Trophoblast cell (in vitro differentiated cells and primary cell): ENCODE results near the gene RBCK1.
"Not testable (repeated sequence)": the region's sequence is repeated elsewhere in the genome, so short reads cannot be mapped to it uniquely, and the experiment has no call there.

Experiments used
- DNase-seq, 2 donors: peaks; one replicate each; pipeline ENCODE4 v3.0.0-alpha.2; 2016
- H2AFZ ChIP-seq: 2 replicates; pipeline ENCODE4 v1.6.1; 2013; ENCODE audit warnings: low read length, moderate library complexity, mild to moderate bottlenecking; ENCODE audit not compliant: insufficient read depth, poor library complexity
- H2AK5ac ChIP-seq: 2 replicates; pipeline ENCODE4 v1.6.1; 2013; ENCODE audit warnings: mild to moderate bottlenecking, low read length
- H2BK120ac ChIP-seq: 2 replicates; pipeline ENCODE4 v1.6.1; 2013; ENCODE audit warnings: low read length, mild to moderate bottlenecking, moderate library complexity; ENCODE audit not compliant: insufficient read depth, poor library complexity
- H2BK12ac ChIP-seq: 2 replicates; pipeline ENCODE4 v1.6.1; 2013; ENCODE audit warnings: mild to moderate bottlenecking, low read length, moderate library complexity
- H2BK5ac ChIP-seq: 2 replicates; pipeline ENCODE4 v1.6.1; 2013; ENCODE audit warnings: low read length, low read depth, moderate library complexity, mild to moderate bottlenecking; ENCODE audit not compliant: poor library complexity
- H3K14ac ChIP-seq: 2 replicates; pipeline ENCODE4 v1.6.1; 2013; ENCODE audit warnings: mild to moderate bottlenecking, low read length
- H3K18ac ChIP-seq: 2 replicates; pipeline ENCODE4 v1.6.1; 2013; ENCODE audit warnings: mild to moderate bottlenecking, low read length
- H3K23ac ChIP-seq: 2 replicates; pipeline ENCODE4 v1.6.1; 2013; ENCODE audit warnings: low read length
- H3K27ac ChIP-seq: 2 replicates; pipeline ENCODE4 v1.5.1; 2013; ENCODE audit warnings: low read depth, mild to moderate bottlenecking, inconsistent platforms, low read length, moderate library complexity
- H3K27me3 ChIP-seq: 2 replicates; pipeline ENCODE4 v1.6.1; 2013; ENCODE audit warnings: inconsistent platforms, mild to moderate bottlenecking, low read length, moderate library complexity; ENCODE audit not compliant: insufficient read depth
- H3K36me3 ChIP-seq, 2 experiments: 1 replicate in 1 of 2; 2 replicates in 1 of 2; pipeline ENCODE4 v1.6.1; 2013; ENCODE audit warnings: low read length in 2 of 2, mild to moderate bottlenecking in 2 of 2, moderate library complexity in 1 of 2; ENCODE audit not compliant: insufficient read depth in 2 of 2, control insufficient read depth in 1 of 2
- H3K4ac ChIP-seq: 2 replicates; pipeline ENCODE4 v1.6.1; 2013; ENCODE audit warnings: low read depth, mild to moderate bottlenecking, low read length, moderate library complexity
- H3K4me1 ChIP-seq, 2 experiments: 1 replicate in 1 of 2; 2 replicates in 1 of 2; pipeline ENCODE4 v1.6.1; 2013; ENCODE audit warnings: low read length in 2 of 2, mild to moderate bottlenecking in 2 of 2, moderate library complexity in 1 of 2; ENCODE audit not compliant: insufficient read depth in 2 of 2, control insufficient read depth in 1 of 2
- H3K4me2 ChIP-seq: 2 replicates; pipeline ENCODE4 v1.6.1; 2013; ENCODE audit warnings: inconsistent platforms, mild to moderate bottlenecking, low read length, moderate library complexity
- H3K4me3 ChIP-seq: 2 replicates; pipeline ENCODE4 v1.5.1; 2013; ENCODE audit warnings: mild to moderate bottlenecking, low read depth, low read length, inconsistent platforms
- H3K79me1 ChIP-seq: one replicate; pipeline ENCODE4 v1.6.1; 2013; ENCODE audit warnings: low read length
- H3K79me2 ChIP-seq: 2 replicates; pipeline ENCODE4 v1.6.1; 2013; ENCODE audit warnings: low read length, mild to moderate bottlenecking; ENCODE audit not compliant: control insufficient read depth, insufficient read depth, poor library complexity
- H3K9ac ChIP-seq: 2 replicates; pipeline ENCODE4 v1.6.1; 2013; ENCODE audit warnings: mild to moderate bottlenecking, low read length
- H3K9me3 ChIP-seq: 2 replicates; pipeline ENCODE4 v1.6.1; 2013; ENCODE audit warnings: low read depth, mild to moderate bottlenecking, control low read depth, inconsistent platforms, low read length; ENCODE audit not compliant: insufficient read depth
- H4K12ac ChIP-seq: 2 replicates; pipeline ENCODE4 v1.6.1; 2013; ENCODE audit warnings: low read depth, mild to moderate bottlenecking, low read length, moderate library complexity
- H4K8ac ChIP-seq: 2 replicates; pipeline ENCODE4 v1.6.1; 2013; ENCODE audit warnings: low read depth, mild to moderate bottlenecking, low read length, moderate library complexity
- H4K91ac ChIP-seq: one replicate; pipeline ENCODE4 v1.6.1; 2013; ENCODE audit warnings: low read depth, mild to moderate bottlenecking, low read length, moderate library complexity
- WGBS: extraction: QIAGEN DNeasy Blood & Tissue Kit; methylation state at CpG from one replicate; pipeline ENCODE4 v1.1.7; 2013; ENCODE audit warnings: missing lambda C conversion rate; ENCODE audit not compliant: insufficient read length, insufficient coverage; ENCODE audit errors: extremely low coverage; 5-methylcytosine and 5-hydroxymethylcytosine counted together

RBCK1 gene

GRCh38 chr20:452021-452420 is 43.9 kb downstream of the RBCK1 start:
- H3K23ac ChIP-seq, H3K4me1 ChIP-seq, H2AK5ac ChIP-seq, H3K79me1 ChIP-seq, H4K12ac ChIP-seq, H3K27me3 ChIP-seq, H2BK12ac ChIP-seq, H3K9me3 ChIP-seq, H3K79me2 ChIP-seq, H4K8ac ChIP-seq, H3K4me3 ChIP-seq, H3K27ac ChIP-seq, H3K9ac ChIP-seq, H3K4me2 ChIP-seq, DNase-seq, H2AFZ ChIP-seq, H3K14ac ChIP-seq: not testable (repeated sequence)
- peak overlapping the region; percentile 6 for H4K91ac ChIP-seq
- H2BK5ac ChIP-seq = peak overlapping the region; percentile 33
- peak overlapping the region; percentile 64 for H3K4ac ChIP-seq
- H3K36me3 ChIP-seq = peaks cover 4 to 14% of the 10 kb centered on the region in 2 experiments
- WGBS = no CpG with 5 or more reads among the region's 11 CpGs
- H2BK120ac ChIP-seq = peak overlapping the region; percentile 22
- H3K18ac ChIP-seq = peak overlapping the region; percentile 61

GRCh38 chr20:454951-455350 is 46.9 kb downstream of the RBCK1 start:
- H3K18ac ChIP-seq = no peak overlapping the region
- peaks cover 5% of the 10 kb centered on the region for H3K79me2 ChIP-seq
- peaks cover 5 to 13% of the 10 kb centered on the region in 2 experiments for H3K36me3 ChIP-seq
- no CpG with 5 or more reads among the region's 3 CpGs for WGBS
- H3K27ac ChIP-seq = no peak overlapping the region
- H4K8ac ChIP-seq = no peak overlapping the region
- H3K27me3 ChIP-seq = no peaks in the 10 kb centered on the region
- H2AK5ac ChIP-seq = no peak overlapping the region
- no peak overlapping the region for H3K14ac ChIP-seq
- H3K9me3 ChIP-seq = no peaks in the 10 kb centered on the region
- H3K4me2 ChIP-seq = no peak overlapping the region
- H2BK12ac ChIP-seq = no peak overlapping the region
- H3K4me1 ChIP-seq = peaks cover 0 to 7% of the 10 kb centered on the region in 2 experiments
- H3K9ac ChIP-seq = no peak overlapping the region
- H3K4ac ChIP-seq = no peak overlapping the region
- no peak overlapping the region for H4K91ac ChIP-seq
- H4K12ac ChIP-seq = no peak overlapping the region
- DNase-seq = peak; percentile 61 to 83
- no peak overlapping the region for H2BK5ac ChIP-seq
- no peak overlapping the region for H3K4me3 ChIP-seq
- no peak overlapping the region for H3K23ac ChIP-seq
- H3K79me1 ChIP-seq = no peaks in the 10 kb centered on the region
- no peak overlapping the region for H2BK120ac ChIP-seq
- no peak overlapping the region for H2AFZ ChIP-seq

DNA sequence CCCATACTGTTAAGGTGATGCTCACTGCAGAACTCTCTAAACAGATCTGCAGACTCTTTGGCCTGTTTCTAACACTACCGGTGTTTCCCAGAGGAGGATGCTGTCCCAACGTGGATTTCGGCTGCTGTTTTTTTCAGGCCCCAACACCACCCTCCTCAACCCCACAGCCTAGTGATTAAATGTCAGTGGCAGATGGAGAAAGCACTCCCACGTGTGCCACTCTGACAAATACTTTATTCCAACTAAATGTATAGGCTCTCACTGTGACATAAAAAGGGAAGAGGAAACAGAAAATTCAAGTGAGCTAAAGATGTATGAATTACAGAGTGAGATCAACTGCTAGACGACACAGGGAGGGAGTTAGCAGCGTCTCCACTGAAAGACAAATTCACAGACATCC is 50.7 kb downstream of the RBCK1 start:
- no CpG with 5 or more reads among the region's 6 CpGs for WGBS
- Histone ChIP-seq H3K14ac (no peak overlapping the region), H2BK120ac (no peak overlapping the region), H2BK5ac (no peak overlapping the region), H3K79me1 (peaks cover 10% of the 10 kb centered on the region), H3K18ac (no peak overlapping the region), H3K36me3 (peaks cover 3 to 5% of the 10 kb centered on the region in 2 experiments), H4K91ac (no peak overlapping the region), H4K8ac (no peak overlapping the region), H3K27ac (no peak overlapping the region), H3K4me3 (no peak overlapping the region), H3K9me3 (no peaks in the 10 kb centered on the region), H4K12ac (no peak overlapping the region), H2AK5ac (no peak overlapping the region), H3K4me1 (peaks cover 3 to 15% of the 10 kb centered on the region in 2 experiments), H3K4me2 (no peak overlapping the region), H3K9ac (no peak overlapping the region), H3K23ac (no peak overlapping the region), H2AFZ (no peak overlapping the region), H3K27me3 (no peaks in the 10 kb centered on the region), H3K79me2 (peaks cover 11% of the 10 kb centered on the region), H2BK12ac (no peak overlapping the region), H3K4ac (peak overlapping the region; percentile 19)
- DNase-seq = no peak

- H3K79me1 ChIP-seq = peaks cover 10% of the 10 kb centered on the region
- H3K23ac ChIP-seq = no peak overlapping the region
- no peak overlapping the region for H3K9ac ChIP-seq
- no peaks in the 10 kb centered on the region for H3K9me3 ChIP-seq
- H3K36me3 ChIP-seq = peaks cover 1 to 5% of the 10 kb centered on the region in 2 experiments
- H3K79me2 ChIP-seq = peaks cover 11% of the 10 kb centered on the region
- no peak overlapping the region for H3K27ac ChIP-seq
- no peak overlapping the region for H3K4me2 ChIP-seq
- no peak overlapping the region for H2BK120ac ChIP-seq
- H3K27me3 ChIP-seq = no peaks in the 10 kb centered on the region
- H2AK5ac ChIP-seq = no peak overlapping the region
- H2BK5ac ChIP-seq = no peak overlapping the region
- peaks cover 3 to 13% of the 10 kb centered on the region in 2 experiments for H3K4me1 ChIP-seq
- H4K91ac ChIP-seq = no peak overlapping the region
- H4K12ac ChIP-seq = no peak overlapping the region
- no peak overlapping the region for H3K4me3 ChIP-seq
- no peak overlapping the region for H3K14ac ChIP-seq
- H2BK12ac ChIP-seq = no peak overlapping the region
- H4K8ac ChIP-seq = no peak overlapping the region
- DNase-seq = no peak
- no peak overlapping the region for H2AFZ ChIP-seq
- H3K4ac ChIP-seq = peak overlapping the region; percentile 52
- no CpG with 5 or more reads among the region's 3 CpGs for WGBS
- no peak overlapping the region for H3K18ac ChIP-seq
Measured at GRCh38 chr20:460180-460579, 52.1 kb downstream of the RBCK1 start.
